WTC11 (cell line): ENCODE data around the gene EMC6. TPM values are rescaled to one million over a fixed set of nuclear protein-coding genes. Genes with fewer than 3 reads are reported as not detected.

Source experiments
- ATAC-seq: fragments of 200-7000 bp; cut with Tn5 transposase; 2 replicates; pipeline ENCODE4 v1.10.0; 2021; ENCODE audit warnings: mild to moderate bottlenecking, moderate library complexity
- CTCF ChIA-PET: fragments of 300-600 bp; sonication (Branson Sonifier 250); formaldehyde crosslinking; loops from one replicate; lab custom pipeline; 2021; ENCODE audit warnings: antibody characterized with exemption; lab: Charles Lee
- POLR2A ChIA-PET: fragments of 350-600 bp; sonication (Branson Sonifier 250); formaldehyde crosslinking; loops from one replicate; lab custom pipeline; 2021; ENCODE audit warnings: antibody characterized with exemption; lab: Charles Lee
- DNase-seq: peaks from one replicate; pipeline ENCODE4 v3.0.0; 2021; ENCODE audit warnings: low spot score
- H3K27ac Mint-ChIP-seq: 2 replicates; pipeline ENCODE4 v1.8.0; 2021; ENCODE audit warnings: mixed read lengths
- H3K27me3 Mint-ChIP-seq: 2 replicates; pipeline ENCODE4 v1.8.0; 2021; ENCODE audit warnings: low read depth, mild to moderate bottlenecking, moderate library complexity, mixed read lengths
- H3K36me3 Mint-ChIP-seq: 2 replicates; pipeline ENCODE4 v1.8.0; 2021; ENCODE audit warnings: mixed read lengths
- H3K4me1 Mint-ChIP-seq: 2 replicates; pipeline ENCODE4 v1.8.0; 2022; ENCODE audit warnings: mixed read lengths
- H3K4me3 Mint-ChIP-seq: 2 replicates; pipeline ENCODE4 v1.8.0; 2021; ENCODE audit warnings: mild to moderate bottlenecking, moderate library complexity, mixed read lengths
- H3K9me3 Mint-ChIP-seq: 2 replicates; pipeline ENCODE4 v1.8.0; 2021; ENCODE audit warnings: mixed read lengths
- CREB1 ChIP-seq: sonication (generic); formaldehyde crosslinking; IDR thresholded peaks from 2 replicates; pipeline ENCODE4 v1.8.0; 2023; ENCODE audit warnings: mild to moderate bottlenecking, missing genetic modification reagents
- ESRRA ChIP-seq: sonication (generic); formaldehyde crosslinking; IDR thresholded peaks from 2 replicates; pipeline ENCODE4 v1.8.1; 2022; ENCODE audit warnings: mild to moderate bottlenecking, missing genetic modification reagents, borderline replicate concordance
- JUN ChIP-seq: sonication (generic); formaldehyde crosslinking; IDR thresholded peaks from 2 replicates; pipeline ENCODE4 v1.8.0; 2023; ENCODE audit warnings: mild to moderate bottlenecking, missing genetic modification reagents
- KAT7 ChIP-seq: sonication (generic); formaldehyde crosslinking; IDR thresholded peaks from 2 replicates; pipeline ENCODE4 v1.8.1; 2023; ENCODE audit warnings: missing genetic modification reagents, mild to moderate bottlenecking, borderline replicate concordance
- MXD4 ChIP-seq: fragments of 250-450 bp; sonication (Bioruptor Pico); IDR thresholded peaks from 2 replicates; pipeline ENCODE4 v1.8.0; 2021; ENCODE audit warnings: mild to moderate bottlenecking, moderate library complexity, borderline replicate concordance
- PRRX2 ChIP-seq: fragments of 250-450 bp; sonication (Bioruptor Pico); IDR thresholded peaks from 2 replicates; pipeline ENCODE4 v1.8.0; 2021; ENCODE audit warnings: mild to moderate bottlenecking
- RELA ChIP-seq: sonication (generic); formaldehyde crosslinking; IDR thresholded peaks from 2 replicates; pipeline ENCODE4 v1.8.1; 2022; ENCODE audit warnings: missing genetic modification reagents, mild to moderate bottlenecking, borderline replicate concordance
- SOX15 ChIP-seq: fragments of 250-450 bp; sonication (Bioruptor Pico); IDR thresholded peaks from 2 replicates; pipeline ENCODE4 v1.9.0; 2021; ENCODE audit warnings: mild to moderate bottlenecking
- ZNF232 ChIP-seq: sonication (generic); formaldehyde crosslinking; IDR thresholded peaks from 2 replicates; pipeline ENCODE4 v1.8.0; 2022; ENCODE audit warnings: mild to moderate bottlenecking, missing genetic modification reagents
- total RNA-seq: library from RNA; stranded (reverse); gene quantifications from 3 replicates; pipeline ENCODE4 v1.2.3, GENCODE V29; 2021
- TF ChIP-seq, protein P1 (sequence below): sonication (generic); formaldehyde crosslinking; IDR thresholded peaks from 2 replicates; pipeline ENCODE4 v1.8.1; 2022; ENCODE audit warnings: mild to moderate bottlenecking, missing genetic modification reagents, moderate library complexity, borderline replicate concordance
- TF ChIP-seq, protein P2 (sequence below): fragments of 250-450 bp; sonication (Bioruptor Pico); IDR thresholded peaks from 2 replicates; pipeline ENCODE4 v1.9.0; 2021; ENCODE audit warnings: moderate library complexity, mild to moderate bottlenecking, inconsistent platforms, borderline replicate concordance
- TF ChIP-seq, protein P3 (sequence below): sonication (generic); formaldehyde crosslinking; IDR thresholded peaks from 2 replicates; pipeline ENCODE4 v1.8.0; 2023; ENCODE audit warnings: missing genetic modification reagents, mild to moderate bottlenecking, borderline replicate concordance
- TF ChIP-seq, protein P4 (sequence below): fragments of 250-450 bp; sonication (Bioruptor Pico); IDR thresholded peaks from 2 replicates; pipeline ENCODE4 v1.8.0; 2021; ENCODE audit warnings: mild to moderate bottlenecking
- TF ChIP-seq, protein P5 (sequence below): fragments of 250-450 bp; sonication (Bioruptor Pico); IDR thresholded peaks from 2 replicates; pipeline ENCODE4 v2.1.2; 2022; ENCODE audit warnings: mild to moderate bottlenecking, moderate library complexity
- TF ChIP-seq, protein P6 (sequence below): fragments of 200-600 bp; IDR thresholded peaks from 2 replicates; pipeline ENCODE4 v1.8.0; 2022; ENCODE audit warnings: antibody characterized with exemption
- TF ChIP-seq, protein P7 (sequence below): sonication (generic); formaldehyde crosslinking; IDR thresholded peaks from 2 replicates; pipeline ENCODE4 v1.8.1; 2022; ENCODE audit warnings: low read depth, missing genetic modification reagents, borderline replicate concordance

EMC6 gene
- total RNA-seq, 1 experiment from 2014 or later: 86.0 TPM

DNA sequence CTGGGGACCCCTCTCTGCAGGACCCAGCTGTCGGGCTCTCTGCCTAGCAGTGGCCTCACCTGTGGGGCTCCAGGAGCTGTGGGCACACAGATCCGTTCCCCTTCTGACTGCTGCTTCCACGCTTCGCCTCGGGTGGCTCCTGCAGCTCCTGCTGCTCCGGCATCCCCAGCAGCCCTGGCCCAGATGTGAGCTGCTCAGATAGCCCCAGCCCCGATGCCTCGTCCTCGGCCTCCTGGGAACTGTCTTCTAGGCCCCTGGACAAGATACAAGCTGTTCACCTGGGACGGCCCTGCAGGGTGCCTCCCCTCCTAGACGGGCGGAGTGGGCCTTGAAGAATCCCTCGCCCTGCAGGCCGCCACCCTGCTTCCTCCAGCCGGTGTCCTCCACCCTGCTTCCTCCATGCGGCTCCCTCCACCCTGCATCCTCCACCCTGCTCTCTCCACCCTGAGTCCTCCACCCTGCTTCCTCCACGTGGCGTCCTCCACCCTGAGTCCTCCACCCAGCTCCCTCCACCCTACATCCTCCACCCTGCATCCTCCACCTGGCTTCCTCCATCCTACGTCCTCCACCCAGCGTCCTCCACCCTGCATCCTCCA lies 11.0 kb downstream of the EMC6 start:
- H3K27me3 Mint-ChIP-seq: no peaks in the 10 kb centered on the region; the same call in none of the 2 replicates
- no peaks in the 10 kb centered on the region for H3K9me3 Mint-ChIP-seq
- POLR2A ChIA-PET: interaction anchor here (0.6 kb wide), 1 partner anchor 155 kb away, joined by 3 read pairs; no protein-coding TSS in a partner anchor
- H3K36me3 Mint-ChIP-seq: no peaks in the 10 kb centered on the region
- H3K4me1 Mint-ChIP-seq: peaks cover 10% of the 10 kb centered on the region
- no peak overlapping the region for H3K27ac Mint-ChIP-seq
- H3K4me3 Mint-ChIP-seq: no peak overlapping the region
- DNase-seq (no peak), ATAC-seq (no peak)
- CTCF ChIA-PET: interaction anchor here (0.6 to 2.6 kb wide), 4 partner anchors 12 to 93 kb away, joined by 3 to 14 read pairs (median 3); partner anchors contain the start of gene HASPIN
- TF ChIP-seq, protein P1, sequence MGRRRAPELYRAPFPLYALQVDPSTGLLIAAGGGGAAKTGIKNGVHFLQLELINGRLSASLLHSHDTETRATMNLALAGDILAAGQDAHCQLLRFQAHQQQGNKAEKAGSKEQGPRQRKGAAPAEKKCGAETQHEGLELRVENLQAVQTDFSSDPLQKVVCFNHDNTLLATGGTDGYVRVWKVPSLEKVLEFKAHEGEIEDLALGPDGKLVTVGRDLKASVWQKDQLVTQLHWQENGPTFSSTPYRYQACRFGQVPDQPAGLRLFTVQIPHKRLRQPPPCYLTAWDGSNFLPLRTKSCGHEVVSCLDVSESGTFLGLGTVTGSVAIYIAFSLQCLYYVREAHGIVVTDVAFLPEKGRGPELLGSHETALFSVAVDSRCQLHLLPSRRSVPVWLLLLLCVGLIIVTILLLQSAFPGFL (CRISPR knock-in tag): no peak
- no peak for TF ChIP-seq JUN (CRISPR knock-in tag)
- TF ChIP-seq, protein P2, sequence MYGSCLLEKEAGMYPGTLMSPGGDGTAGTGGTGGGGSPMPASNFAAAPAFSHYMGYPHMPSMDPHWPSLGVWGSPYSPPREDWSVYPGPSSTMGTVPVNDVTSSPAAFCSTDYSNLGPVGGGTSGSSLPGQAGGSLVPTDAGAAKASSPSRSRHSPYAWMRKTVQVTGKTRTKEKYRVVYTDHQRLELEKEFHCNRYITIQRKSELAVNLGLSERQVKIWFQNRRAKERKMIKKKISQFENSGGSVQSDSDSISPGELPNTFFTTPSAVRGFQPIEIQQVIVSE: no peak
- TF ChIP-seq, protein P3, sequence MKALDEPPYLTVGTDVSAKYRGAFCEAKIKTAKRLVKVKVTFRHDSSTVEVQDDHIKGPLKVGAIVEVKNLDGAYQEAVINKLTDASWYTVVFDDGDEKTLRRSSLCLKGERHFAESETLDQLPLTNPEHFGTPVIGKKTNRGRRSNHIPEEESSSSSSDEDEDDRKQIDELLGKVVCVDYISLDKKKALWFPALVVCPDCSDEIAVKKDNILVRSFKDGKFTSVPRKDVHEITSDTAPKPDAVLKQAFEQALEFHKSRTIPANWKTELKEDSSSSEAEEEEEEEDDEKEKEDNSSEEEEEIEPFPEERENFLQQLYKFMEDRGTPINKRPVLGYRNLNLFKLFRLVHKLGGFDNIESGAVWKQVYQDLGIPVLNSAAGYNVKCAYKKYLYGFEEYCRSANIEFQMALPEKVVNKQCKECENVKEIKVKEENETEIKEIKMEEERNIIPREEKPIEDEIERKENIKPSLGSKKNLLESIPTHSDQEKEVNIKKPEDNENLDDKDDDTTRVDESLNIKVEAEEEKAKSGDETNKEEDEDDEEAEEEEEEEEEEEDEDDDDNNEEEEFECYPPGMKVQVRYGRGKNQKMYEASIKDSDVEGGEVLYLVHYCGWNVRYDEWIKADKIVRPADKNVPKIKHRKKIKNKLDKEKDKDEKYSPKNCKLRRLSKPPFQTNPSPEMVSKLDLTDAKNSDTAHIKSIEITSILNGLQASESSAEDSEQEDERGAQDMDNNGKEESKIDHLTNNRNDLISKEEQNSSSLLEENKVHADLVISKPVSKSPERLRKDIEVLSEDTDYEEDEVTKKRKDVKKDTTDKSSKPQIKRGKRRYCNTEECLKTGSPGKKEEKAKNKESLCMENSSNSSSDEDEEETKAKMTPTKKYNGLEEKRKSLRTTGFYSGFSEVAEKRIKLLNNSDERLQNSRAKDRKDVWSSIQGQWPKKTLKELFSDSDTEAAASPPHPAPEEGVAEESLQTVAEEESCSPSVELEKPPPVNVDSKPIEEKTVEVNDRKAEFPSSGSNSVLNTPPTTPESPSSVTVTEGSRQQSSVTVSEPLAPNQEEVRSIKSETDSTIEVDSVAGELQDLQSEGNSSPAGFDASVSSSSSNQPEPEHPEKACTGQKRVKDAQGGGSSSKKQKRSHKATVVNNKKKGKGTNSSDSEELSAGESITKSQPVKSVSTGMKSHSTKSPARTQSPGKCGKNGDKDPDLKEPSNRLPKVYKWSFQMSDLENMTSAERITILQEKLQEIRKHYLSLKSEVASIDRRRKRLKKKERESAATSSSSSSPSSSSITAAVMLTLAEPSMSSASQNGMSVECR (CRISPR knock-in tag): no peak
- no peak for TF ChIP-seq PRRX2 (CRISPR knock-in tag)
- TF ChIP-seq KAT7 (CRISPR knock-in tag): no peak

DNA sequence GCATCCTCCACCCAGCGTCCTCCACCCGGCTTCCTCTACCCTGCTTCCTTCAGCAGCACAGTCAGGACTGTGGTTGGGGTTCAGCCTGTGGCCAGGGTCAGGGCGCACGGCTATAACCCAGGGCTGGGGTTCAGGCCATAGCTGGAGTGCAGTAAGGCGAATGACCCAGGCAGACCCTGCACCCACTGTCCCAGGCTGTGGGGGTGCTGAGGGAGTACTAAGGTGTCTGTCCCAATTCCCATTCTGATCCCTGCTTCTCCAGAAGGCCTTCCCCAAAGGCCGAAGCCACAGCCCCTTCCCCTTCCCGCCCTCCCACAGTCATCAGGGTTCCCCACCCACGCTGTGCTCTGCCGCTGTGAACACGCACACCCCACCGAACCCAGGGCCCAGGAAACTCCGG lies 12.4 kb downstream of the EMC6 start:
- peaks cover 7% of the 10 kb centered on the region for H3K4me1 Mint-ChIP-seq
- ChIA-PET POLR2A (no interaction called here), CTCF (no interaction called here)
- H3K27ac Mint-ChIP-seq: no peak overlapping the region
- H3K4me3 Mint-ChIP-seq: no peak overlapping the region
- DNase-seq: no peak
- no peaks in the 10 kb centered on the region for H3K36me3 Mint-ChIP-seq
- H3K9me3 Mint-ChIP-seq: no peaks in the 10 kb centered on the region
- H3K27me3 Mint-ChIP-seq: no peaks in the 10 kb centered on the region; the same call in none of the 2 replicates
- no peak for ATAC-seq
- TF ChIP-seq CREB1 (CRISPR knock-in tag) (no peak), RELA (CRISPR knock-in tag) (no peak)
- TF ChIP-seq, protein P4, sequence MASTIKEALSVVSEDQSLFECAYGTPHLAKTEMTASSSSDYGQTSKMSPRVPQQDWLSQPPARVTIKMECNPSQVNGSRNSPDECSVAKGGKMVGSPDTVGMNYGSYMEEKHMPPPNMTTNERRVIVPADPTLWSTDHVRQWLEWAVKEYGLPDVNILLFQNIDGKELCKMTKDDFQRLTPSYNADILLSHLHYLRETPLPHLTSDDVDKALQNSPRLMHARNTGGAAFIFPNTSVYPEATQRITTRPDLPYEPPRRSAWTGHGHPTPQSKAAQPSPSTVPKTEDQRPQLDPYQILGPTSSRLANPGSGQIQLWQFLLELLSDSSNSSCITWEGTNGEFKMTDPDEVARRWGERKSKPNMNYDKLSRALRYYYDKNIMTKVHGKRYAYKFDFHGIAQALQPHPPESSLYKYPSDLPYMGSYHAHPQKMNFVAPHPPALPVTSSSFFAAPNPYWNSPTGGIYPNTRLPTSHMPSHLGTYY (CRISPR knock-in tag): no peak

DNA sequence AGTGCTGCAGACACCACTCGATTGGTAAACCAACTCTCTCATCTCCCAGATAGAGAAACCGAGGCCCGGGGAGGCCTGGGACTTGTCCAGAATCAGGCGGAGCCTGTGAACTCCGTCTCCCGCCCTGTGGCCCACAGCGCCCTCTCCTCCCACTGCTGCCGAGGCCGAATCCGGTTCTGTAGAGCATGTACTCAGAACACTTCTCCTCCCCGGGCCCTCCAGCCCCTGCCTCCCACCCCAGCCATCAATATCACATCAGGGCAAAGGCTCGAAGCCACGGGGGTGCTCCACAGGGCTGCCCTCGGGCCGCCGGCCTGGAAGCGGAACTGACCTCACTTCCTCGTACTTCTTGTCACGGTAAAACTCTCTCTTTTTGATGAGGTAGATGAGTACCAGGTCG lies 13.0 kb downstream of the EMC6 start:
- no peak for DNase-seq
- no peak for ATAC-seq
- no peaks in the 10 kb centered on the region for H3K9me3 Mint-ChIP-seq
- H3K4me3 Mint-ChIP-seq: no peak overlapping the region
- no peak overlapping the region for H3K27ac Mint-ChIP-seq
- CTCF ChIA-PET: interaction anchor here (2.4 to 2.7 kb wide), 2 partner anchors 15 to 56 kb away, joined by 27 to 85 read pairs; partner anchors contain the start of gene P2RX5
- no peaks in the 10 kb centered on the region; the same call in none of the 2 replicates for H3K27me3 Mint-ChIP-seq
- TF ChIP-seq SOX15 (CRISPR knock-in tag) (no peak), ZNF232 (no peak), ESRRA (no peak), MXD4 (no peak)
- TF ChIP-seq, protein P5, sequence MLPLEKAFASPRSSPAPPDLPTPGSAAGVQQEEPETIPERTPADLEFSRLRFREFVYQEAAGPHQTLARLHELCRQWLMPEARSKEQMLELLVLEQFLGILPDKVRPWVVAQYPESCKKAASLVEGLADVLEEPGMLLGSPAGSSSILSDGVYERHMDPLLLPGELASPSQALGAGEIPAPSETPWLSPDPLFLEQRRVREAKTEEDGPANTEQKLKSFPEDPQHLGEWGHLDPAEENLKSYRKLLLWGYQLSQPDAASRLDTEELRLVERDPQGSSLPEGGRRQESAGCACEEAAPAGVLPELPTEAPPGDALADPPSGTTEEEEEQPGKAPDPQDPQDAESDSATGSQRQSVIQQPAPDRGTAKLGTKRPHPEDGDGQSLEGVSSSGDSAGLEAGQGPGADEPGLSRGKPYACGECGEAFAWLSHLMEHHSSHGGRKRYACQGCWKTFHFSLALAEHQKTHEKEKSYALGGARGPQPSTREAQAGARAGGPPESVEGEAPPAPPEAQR: no peak
- TF ChIP-seq, protein P6, sequence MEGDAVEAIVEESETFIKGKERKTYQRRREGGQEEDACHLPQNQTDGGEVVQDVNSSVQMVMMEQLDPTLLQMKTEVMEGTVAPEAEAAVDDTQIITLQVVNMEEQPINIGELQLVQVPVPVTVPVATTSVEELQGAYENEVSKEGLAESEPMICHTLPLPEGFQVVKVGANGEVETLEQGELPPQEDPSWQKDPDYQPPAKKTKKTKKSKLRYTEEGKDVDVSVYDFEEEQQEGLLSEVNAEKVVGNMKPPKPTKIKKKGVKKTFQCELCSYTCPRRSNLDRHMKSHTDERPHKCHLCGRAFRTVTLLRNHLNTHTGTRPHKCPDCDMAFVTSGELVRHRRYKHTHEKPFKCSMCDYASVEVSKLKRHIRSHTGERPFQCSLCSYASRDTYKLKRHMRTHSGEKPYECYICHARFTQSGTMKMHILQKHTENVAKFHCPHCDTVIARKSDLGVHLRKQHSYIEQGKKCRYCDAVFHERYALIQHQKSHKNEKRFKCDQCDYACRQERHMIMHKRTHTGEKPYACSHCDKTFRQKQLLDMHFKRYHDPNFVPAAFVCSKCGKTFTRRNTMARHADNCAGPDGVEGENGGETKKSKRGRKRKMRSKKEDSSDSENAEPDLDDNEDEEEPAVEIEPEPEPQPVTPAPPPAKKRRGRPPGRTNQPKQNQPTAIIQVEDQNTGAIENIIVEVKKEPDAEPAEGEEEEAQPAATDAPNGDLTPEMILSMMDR: no peak
- TF ChIP-seq, protein P7, sequence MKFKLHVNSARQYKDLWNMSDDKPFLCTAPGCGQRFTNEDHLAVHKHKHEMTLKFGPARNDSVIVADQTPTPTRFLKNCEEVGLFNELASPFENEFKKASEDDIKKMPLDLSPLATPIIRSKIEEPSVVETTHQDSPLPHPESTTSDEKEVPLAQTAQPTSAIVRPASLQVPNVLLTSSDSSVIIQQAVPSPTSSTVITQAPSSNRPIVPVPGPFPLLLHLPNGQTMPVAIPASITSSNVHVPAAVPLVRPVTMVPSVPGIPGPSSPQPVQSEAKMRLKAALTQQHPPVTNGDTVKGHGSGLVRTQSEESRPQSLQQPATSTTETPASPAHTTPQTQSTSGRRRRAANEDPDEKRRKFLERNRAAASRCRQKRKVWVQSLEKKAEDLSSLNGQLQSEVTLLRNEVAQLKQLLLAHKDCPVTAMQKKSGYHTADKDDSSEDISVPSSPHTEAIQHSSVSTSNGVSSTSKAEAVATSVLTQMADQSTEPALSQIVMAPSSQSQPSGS (CRISPR knock-in tag): no peak
- POLR2A ChIA-PET: no interaction called here
- peaks cover 7% of the 10 kb centered on the region for H3K4me1 Mint-ChIP-seq
- no peaks in the 10 kb centered on the region for H3K36me3 Mint-ChIP-seq
